CD4-positive, alpha-beta T cell treated with Interleukin-21 for 1 hour (primary cell): Measurements from ENCODE around the gene CIDEC.
"Not testable (repeated sequence)": the region's sequence is repeated elsewhere in the genome, so short reads cannot be mapped to it uniquely, and the experiment has no call there.

Experiments
- DNase-seq: peaks from one replicate; pipeline ENCODE4 v3.0.0-alpha.2; 2020

Gene CIDEC

DNA sequence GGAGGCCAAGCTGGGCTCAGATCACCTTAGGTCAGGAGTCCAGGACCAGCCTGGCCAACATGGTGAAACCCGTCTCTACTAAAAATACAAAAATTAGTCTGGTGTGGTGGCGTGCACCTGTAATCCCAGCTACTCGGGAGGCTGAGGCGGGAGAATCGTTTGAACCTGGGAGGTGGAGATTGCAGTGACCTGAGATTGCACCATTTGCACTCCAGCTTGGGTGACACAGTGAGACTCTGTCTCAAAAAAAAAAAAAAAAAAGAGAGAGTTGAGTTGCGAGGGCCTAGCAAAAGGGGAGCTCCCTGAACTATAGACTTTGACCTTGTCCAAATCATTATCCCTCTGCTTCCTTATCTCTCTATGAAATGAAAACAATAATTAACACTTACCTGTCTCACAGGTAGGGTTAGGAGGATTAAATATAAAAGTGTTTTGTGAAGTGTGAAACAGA is 20.9 kb upstream of the CIDEC start:
- DNase-seq: not testable (repeated sequence)

DNA sequence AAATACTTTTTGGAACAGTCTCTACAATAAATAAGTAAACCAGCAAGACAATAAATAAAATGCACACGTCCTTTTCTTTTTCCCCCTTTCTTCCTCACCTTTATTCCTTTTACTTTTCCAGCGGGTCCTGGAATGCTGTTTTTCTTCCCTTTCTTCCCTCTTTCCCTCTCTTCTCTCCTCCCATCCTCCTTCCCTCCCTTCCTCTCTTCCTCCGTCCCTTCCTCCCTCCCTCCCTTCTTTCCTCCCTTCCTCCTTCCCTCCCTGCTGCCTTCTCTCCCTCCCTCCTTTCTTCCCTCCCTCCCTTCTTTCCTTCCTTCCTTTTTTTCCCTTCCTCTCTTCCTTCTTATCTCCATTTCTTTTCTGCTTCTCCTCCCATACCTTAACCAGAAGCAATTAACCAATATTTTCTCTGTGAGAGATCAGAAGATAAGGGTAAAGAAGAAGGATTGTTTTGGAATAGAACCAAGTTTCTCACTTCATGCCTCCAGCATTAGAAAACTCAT is 19.3 kb upstream of the CIDEC start:
- no peak for DNase-seq

DNA sequence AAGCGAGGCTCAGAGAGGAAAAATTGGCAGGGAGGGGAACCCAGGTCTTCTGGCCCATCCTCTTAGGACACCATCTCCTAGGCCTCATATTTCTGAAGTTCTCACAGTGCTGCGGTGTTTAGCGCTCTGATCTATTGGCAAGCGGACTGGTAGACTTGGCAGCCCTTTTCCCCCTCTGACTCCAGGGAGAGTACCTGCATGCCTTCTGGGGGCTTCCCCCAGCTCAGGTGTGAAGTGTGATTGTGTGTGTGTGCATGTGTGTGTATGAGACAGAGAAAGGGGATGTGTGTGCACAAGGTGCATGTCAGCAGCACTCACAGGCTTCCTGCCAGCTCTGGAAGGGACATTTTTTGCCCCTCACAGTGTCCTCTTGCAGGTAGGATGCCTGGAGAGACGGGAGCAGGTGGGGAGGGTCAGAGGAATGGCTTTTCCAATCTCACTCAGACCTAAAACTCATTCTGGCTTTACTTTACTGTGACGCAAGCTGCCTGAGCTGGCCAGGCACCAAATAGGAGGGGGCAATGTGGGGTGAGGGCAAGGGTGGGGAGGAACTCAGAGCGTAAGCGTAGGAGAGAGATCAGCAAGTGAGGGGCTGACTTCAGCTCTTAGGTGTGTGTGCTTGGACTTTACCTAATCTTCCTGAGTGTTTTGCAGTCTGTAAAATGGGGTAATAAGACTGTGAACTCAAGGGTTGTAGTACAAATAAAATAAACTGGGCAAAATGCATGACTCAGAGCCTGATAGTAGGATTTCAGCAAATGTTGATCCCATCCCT is 18.6 kb upstream of the CIDEC start:
- DNase-seq: no peak

DNA sequence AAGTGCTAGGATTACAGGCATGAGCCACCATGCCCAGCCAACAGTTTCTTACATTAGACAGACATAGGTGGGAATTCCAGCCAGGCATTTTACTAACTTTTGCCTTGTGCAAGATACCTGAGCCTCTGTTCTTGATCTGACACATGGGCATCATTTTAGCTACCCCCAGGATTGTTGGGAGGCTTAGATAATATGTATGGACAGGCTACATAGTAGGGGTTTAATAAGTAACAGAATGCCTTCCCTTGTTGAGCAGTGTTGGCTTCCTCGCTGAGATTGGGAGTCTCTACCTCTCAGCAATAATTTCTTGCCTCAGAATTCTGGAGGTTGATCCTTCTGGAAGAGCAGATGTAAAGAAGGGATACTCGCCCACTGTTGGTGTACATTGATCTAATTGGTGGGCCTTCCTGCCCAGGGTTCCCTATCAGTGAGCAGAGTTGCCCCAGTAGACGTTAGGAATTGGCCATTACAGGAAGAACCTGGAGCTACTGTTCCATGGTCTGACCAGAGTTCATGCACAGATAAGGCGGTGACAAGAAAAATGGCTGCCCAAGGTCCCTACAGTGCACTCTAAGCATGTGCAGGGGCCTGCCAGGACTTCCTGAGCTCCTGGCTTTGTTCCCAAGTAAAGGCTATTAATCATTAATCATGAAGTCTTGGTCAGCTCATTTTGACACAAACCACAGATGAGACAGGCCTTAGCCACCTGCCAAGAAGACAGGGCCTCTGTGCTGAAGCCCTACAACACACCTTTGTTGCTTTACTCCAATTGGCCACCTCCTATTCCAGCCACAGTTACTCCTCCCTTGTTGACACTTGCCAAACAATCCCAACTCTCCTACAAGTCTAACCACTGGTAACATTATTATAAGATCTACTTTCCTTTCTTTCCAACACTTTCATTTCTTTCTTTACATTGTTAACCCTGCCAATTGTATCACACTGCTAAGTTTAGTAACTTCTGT is 17.6 kb upstream of the CIDEC start:
- no peak for DNase-seq

DNA sequence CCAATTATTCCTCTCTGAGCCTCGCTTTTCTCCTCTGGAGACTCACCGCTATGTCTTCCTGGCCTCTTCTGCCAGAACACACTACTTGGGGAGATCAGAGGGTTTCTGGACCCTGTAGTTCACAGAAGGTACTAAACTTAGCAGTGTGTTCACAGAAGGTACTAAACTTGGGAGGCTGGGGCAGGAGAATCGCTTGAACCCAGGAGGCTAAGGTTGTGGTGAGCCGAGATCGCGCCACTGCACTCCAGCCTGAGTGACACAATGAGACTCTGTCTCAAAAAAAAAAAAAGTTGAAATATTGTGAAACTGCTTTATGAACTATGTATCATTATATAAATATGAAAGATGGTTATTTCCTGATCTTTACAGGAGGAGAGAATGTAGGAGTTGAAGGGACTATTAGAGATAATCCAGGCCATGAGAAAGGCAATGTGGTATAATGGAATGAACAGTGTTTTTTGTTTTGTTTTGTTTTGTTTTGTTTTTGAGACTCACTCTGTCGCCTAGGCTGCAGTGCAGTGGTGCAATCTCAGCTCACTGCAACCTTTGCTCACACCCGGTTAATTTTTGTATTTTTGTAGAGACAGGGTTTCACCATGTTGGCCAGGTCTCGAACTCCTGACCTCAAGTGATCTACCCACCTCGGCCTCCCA is 16.8 kb upstream of the CIDEC start:
- DNase-seq: not testable (repeated sequence)

DNA sequence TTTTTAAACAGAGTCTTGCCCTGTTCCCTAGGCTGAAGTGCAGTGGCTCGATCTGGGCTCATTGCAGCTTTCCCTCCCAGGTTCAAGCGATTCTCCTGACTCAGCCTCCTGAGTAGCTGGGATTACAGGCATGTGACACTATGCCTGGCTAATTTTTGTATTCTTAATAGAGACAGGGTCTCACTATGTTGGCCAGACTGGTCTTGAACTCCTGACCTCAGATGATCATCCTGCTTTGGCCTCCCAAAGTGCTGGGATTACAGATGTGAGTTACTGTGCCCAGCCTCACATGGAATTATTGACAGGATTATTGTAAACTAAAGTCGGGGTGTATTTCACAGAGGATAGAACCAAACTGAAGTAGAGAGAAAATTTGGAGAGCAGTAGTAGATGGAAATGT is 15.7 kb upstream of the CIDEC start:
- DNase-seq: not testable (repeated sequence)

DNA sequence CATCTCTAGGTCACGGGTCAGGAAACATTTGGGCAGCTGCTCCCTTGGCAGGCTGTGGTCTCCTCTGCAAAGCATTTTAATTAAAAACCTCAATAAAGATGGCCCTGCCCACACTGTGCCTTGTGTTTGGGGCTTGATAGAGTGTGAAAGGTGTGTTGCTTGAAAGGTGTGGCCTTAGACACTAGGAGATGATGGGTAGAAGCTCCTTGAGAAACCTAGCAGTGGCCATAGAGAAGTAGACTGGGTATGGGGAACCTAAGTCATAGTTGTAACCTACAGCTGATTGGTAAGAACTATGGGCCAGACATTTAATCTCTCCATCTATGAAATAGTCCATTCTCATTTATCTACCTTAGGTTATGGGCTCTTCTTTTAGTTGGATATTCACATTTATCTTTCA is 13.7 kb upstream of the CIDEC start:
- DNase-seq: no peak

DNA sequence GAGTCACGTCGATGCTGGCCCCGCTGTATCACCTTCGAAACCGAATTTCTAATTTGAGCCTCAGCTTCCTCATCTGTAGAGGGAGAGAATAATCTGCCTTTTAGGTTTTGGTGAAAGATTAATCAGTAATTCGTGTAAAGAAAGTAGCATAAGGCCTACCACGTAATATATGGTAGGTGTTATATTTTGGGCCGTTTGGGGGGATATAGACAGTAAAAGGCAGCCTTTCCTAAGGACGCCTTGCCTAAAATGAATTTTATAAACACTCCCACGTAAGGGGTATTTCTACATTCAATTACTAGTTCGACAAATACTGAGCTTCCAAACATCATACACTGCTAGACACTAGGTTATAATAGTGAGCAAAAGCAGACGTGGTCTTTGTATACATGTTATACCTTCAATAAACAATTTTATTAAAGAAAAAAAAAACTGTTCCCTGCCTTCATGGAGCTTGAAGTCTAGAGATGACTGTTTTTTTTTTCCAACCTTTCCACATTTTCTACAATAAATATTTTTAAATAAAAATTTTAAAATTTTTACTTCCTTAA is 11.1 kb upstream of the CIDEC start:
- no peak for DNase-seq

DNA sequence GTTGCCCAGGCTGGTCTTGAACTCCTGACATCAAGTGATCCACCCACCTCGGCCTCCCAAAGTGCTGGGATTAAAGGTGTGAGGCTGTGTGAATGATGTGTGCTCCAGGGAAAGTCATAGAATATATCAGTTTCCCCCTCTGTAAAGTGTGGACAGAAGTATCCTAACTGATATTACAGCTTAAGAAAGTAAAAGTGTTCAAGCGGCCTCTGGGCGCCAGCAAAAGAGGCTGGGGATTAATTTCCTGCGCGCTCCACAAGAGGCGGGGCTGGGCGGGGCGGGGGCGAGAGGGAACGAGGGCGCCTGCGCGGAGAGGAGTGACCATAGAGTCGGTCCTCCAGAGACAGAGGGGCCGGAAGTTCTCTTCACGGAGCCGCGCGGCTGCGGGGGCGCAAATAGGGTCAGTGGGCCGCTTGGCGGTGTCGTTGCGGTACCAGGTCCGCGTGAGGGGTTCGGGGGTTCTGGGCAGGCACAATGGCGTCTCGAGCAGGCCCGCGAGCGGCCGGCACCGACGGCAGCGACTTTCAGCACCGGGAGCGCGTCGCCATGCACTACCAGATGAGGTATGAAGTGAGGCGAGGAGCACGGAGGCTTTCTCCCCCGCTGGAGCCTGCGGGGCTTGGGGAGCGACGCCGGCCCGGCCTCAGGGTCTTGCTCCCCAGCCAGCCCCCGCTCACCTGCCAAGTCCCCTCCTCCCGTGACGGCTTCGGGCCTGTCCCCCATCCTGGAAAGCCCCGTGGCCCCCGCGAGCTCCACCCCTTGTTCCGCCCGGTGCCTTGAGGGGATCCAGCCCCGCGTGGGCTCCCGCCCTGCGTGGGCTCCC is 10.4 kb upstream of the CIDEC start, which contains the start of gene JAGN1:
Gene JAGN1 (plus strand): TSS at position 362 of the 823 bp plus-strand sequence. CDS start 113 bp downstream, at position 475.
- DNase-seq: peak; percentile 94

DNA sequence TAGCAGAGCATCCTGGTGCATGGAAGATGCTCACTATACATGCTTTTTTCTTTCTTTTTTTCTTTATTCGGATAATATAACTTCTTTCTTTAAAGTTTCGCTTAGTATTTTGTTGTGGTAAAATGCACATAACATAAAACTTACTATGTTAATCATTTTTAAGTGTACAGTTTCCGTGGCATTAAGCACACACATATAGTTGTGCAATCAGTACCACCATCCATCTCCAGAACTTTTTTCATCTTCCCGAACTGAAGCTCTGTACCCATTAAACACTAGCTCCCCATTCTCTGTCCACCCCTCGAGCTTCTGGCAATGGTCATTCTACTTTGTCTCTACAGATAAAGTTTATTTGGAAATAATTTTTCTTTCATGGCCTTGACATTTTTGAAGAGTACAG is 9.4 kb upstream of the CIDEC start:
- DNase-seq: no peak

DNA sequence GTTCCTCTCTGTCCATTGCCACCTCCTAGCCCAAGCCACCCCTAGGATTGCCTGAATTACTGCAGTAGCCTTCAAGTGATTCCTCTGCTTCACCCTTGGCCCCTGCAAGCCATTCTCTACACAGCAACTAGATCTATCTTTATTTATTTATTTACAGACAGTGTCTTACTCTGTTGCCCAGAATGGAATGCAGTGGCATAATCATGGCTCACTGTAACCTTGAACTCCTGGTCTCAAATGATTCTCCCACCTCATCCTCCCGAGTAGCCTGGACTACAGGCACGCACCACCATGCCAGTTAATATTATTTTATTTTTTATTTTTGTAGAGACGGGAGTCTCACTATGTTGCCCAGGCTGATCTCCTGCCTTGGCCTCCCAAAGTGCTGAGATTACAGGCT is 8.5 kb upstream of the CIDEC start:
- DNase-seq: no peak

DNA sequence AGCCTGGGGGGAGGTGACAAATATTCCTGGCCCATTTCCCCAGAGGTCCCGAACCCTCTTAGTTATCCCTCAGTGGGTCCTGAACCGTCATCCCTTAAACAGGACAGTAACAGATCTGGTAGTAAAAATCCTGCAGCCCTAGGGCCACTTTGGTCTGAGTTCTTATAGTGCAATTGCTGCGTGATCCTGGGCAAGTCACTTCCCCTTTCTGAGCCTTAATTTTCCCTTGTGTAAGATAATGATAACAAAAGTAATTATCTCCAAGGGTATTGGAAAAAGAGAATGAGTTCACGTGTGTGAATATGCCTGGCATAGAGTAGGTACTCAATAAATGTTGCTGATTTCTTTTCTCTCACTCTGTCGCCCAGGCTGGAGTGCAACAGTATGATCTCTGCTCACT is 7.4 kb upstream of the CIDEC start:
- no peak for DNase-seq

DNA sequence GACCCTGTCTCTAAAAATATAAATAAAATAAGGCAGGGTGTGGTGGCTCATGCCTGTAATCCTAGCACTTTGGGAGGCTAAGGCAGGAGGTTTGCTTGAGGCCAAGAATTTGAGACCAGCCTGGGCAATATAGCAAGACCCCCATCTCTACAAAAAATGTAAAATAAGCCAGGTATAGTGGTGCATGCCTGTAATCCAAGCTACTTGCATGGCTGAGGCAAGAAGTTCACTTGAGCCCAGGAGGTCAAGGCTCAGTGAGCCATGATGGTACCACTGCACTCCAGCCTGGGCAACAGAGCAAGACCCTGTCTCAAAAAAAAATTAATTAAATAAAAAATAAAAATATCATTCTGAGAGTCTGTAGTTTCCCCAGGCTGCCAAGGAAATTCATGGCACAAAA is 6.3 kb upstream of the CIDEC start:
- DNase-seq: no peak

DNA sequence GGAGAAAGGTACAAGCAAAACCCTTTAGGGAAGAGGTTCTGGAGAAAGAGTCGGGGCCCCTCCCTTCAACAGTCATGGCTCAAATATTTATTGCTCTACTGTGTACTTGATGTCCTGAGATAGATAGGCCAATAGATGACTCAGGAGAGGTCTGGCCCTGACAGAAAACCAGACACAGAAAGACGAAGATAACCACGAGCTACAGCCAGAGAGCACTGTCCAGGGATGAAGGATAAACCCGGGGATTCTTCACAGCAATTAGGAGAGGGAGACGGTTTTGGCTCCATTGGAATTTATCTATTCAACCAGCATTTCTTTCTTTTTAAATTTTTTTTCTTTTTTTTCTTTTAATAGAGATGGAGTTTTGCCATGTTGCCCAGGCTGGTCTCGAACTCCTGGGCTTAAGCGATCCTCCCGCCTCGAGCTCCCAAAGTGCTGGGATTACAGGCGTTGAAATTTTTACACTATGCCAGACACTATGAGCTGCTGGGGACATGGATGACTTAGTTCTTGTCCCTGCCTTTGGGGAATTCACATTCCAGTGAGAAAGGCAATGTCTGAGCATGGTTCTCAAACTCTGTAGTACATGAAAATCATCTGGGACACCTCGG is 4.6 kb upstream of the CIDEC start:
- DNase-seq: no peak

DNA sequence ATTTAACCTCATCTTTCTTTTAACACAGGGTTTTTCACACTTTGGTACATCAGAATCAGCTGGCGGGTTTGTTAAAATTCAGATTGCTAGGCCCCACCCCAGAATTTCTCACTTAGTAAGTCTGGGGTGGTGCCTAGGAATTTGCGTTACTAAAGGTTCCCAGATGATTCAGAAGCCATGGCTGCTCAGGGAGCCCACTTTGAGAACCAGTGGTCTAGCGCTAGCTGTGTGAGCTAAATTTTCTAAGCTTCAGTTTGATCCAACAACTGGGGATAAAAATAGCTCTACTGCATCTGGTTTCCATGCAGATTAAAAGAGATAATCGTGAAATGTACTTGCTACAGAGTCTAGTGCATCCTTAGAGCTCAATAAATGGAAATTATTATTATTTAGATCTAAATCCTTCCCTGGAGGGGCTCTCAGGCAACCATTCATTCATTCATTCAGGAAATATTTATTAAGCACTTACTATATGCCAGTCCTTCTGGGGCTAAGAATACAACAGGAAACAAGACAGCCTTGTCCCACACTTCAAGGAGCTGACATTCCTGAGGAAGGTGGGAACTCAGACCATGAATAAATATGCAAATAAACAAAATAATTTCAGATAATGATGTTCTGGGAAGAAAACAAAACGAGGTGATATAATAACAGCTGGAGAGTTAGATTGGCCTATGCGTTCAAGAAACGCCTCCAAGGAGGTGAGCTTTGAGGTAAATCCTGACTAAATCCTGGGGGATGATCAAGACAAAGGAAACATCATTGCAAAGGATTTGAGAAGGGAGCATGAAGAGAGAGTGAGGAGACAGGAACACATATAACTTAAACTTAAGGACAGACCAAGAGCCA is 3.9 kb upstream of the CIDEC start:
- no peak for DNase-seq

DNA sequence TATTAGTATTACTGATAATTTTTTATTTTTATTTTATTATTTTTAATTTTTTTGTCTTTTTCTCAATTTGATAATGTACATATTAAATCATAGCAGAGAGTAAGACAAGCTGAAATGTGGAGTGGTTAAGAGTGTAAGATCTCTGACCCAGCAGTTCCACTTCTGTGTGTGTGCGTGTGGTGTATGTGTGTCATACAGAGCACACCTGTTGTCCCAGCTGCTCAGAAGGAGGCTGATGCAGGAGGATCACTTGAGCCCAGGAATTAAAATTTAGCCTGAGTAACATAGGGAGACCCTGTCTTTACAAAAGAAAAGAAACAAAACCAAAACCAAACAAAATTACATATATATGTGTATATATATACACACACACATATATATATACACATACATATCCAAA is 1.4 kb upstream of the CIDEC start:
- no peak for DNase-seq

DNA sequence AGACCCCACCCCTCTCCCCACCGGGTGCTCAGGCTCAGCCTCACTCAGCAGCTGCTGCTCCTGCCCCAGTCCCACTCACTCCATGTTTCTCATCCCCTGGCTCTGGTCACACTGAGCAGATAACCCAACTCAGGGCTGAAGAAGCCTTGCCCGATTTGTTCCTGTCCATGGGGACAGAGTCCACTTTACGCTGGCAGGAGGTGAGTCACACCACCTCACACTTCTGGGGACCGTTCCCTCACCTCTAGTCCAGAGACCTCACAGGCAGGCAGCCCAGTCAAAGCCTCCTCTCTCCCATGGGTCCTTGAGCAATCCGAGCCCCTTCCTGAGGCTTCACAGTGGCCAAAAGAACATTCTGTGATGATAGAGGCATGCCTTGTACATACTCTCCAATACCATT is 1.4 kb downstream of the CIDEC start:
- no peak for DNase-seq

DNA sequence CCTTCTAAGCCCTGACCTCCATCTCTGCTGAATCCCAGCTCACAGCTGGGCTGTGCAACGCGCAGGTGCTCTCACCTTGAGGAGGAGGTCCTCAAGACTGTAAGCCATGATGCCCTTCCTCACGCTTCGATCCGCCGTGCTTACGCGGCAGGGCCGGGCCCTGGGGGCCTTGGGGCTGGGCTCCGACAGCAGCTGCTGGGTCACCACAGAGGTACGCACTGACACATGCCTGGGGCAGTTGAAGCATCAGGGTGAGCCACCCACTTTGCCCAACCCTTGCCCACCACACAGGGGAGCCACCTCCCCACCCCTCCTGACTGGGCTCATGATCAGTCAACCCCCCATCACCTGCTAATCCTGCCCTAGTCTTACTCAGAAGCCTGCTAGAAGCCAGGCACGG is 3.1 kb downstream of the CIDEC start:
- no peak for DNase-seq

DNA sequence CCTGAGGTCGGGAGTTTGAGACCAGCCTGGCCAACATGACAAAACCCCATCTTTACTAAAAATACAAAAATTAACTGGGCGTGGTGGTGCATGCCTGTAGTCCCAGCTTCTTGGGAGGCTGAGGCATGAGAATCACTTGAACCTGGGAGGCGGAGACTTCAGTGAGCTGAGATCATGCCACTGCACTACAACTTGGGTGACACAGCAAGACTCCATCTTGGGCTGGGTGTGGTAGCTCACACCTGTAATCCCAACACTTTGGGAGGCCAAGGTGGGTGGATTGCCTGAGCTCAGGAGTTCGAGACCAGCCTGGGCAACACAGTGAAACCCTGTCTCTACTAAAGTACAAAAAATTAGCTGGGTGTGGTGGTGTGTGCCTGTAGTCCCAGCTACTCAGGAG is 3.8 kb downstream of the CIDEC start:
- DNase-seq: not testable (repeated sequence)

DNA sequence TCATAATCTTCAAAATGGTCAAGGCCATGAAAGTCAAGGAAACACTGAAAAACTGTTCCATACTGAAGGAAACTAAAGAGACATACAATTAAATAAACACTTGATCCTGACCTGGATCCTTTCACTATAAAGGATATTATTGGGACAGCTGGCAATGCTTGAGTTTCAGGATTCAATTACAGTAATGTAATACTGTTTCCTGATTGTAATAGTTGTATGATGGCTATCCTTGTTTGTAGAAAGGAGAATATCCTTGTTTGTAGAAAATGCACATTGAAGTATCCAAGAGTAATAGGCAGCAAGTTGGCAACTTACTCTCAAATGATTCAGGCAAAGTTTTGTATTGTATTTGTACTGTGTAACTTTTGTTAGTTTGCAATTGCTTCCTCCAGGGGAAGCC is 4.6 kb downstream of the CIDEC start:
- no peak for DNase-seq
